GM18498 (cell line): ENCODE measurements around the gene SLC16A8.

ENCODE experiments used
- ATAC-seq: cut with Tn5 transposase; IDR thresholded peaks from one replicate; pipeline ENCODE4 v1.9.1; 2021; ENCODE audit warnings: mild to moderate bottlenecking, moderate library complexity; ENCODE audit not compliant: unreplicated experiment

Gene SLC16A8

DNA sequence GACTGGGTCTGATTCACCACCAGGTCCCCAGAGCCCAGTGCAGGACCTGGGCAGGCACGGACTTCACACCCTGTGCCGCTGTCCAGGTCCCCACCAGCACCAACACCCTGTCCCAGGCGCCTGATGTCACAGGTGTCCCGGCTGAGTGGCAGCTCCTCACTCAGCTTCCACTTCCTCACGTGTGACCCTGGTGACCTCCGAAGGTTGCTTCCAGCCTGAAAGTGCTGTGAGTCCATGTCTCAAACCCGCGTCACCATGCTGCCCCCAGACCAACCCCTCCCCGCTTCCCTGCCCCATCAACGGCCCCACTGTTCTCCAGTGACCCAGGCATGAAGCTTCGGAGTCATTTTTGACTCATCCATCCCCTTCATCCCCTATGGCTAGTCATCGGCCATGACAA, 52.5 kb downstream of the SLC16A8 start:
- ATAC-seq, result no peak

- ATAC-seq, result no peak
These were observed 53.5 kb downstream of the SLC16A8 start for GRCh38 chr22:38030311-38031133.

DNA sequence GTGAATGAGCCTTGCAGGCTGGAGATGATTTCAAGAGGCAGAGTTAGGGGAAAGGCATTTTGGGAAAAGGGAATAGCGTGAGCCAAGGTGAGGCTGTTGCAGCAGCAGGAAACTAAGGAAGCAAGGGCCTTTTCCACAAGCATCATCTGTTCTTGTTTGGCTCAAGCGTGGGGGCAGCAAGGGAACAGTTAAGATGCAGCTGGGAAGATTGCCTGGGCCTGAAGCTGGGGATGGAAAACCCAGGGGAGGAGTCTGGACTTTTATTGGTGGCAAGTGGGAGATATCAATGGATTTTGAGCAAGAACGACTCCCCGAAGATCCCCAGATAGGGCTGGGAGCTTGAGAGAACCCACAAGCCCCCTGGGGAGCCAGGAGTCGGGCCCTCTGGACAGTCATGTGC, 54.1 kb downstream of the SLC16A8 start:
- ATAC-seq, result no peak

GRCh38 chr22:38029370-38029769, 54.6 kb downstream of the SLC16A8 start:
- no peak for ATAC-seq

GRCh38 chr22:38028344-38029130, 55.4 kb downstream of the SLC16A8 start:
- ATAC-seq, result no peak
